Brain microvascular endothelial cell (primary cell): ENCODE data around the gene RIMBP2.

Experiments
- DNase-seq: peaks from one replicate; pipeline ENCODE4 v3.0.0-alpha.2; 2020
- H3K27ac ChIP-seq: fragments of 250-450 bp; sonication (Bioruptor Pico); 2 replicates; pipeline ENCODE4 v1.5.1; 2020; ENCODE audit warnings: mild to moderate bottlenecking, moderate library complexity
- H3K27me3 ChIP-seq: fragments of 250-450 bp; sonication (Bioruptor Pico); replicated peaks from 2 replicates; pipeline ENCODE4 v1.5.1; 2020; ENCODE audit warnings: mild to moderate bottlenecking
- H3K36me3 ChIP-seq: fragments of 250-450 bp; sonication (Bioruptor Pico); replicated peaks from 2 replicates; pipeline ENCODE4 v1.5.1; 2020; ENCODE audit warnings: mild to moderate bottlenecking
- H3K4me3 ChIP-seq: 2 replicates; pipeline ENCODE4 v1.5.1; 2011; ENCODE audit warnings: low read depth, mild to moderate bottlenecking, control low read depth, low read length, moderate library complexity
- in situ Hi-C: cut with HindIII; loops from 2 replicates; pipeline ENCODE4 v1.10.0; 2017; ENCODE audit warnings: low sequenced_read_pairs, low pct_ligation_motif_present
- TF ChIP-seq, protein P1 (sequence below): IDR thresholded peaks from 2 replicates; pipeline ENCODE4 v1.5.1; 2011; ENCODE audit warnings: low read depth, mild to moderate bottlenecking, moderate library complexity, low read length, control low read depth, inconsistent platforms; ENCODE audit errors: missing control alignments

Gene RIMBP2

DNA sequence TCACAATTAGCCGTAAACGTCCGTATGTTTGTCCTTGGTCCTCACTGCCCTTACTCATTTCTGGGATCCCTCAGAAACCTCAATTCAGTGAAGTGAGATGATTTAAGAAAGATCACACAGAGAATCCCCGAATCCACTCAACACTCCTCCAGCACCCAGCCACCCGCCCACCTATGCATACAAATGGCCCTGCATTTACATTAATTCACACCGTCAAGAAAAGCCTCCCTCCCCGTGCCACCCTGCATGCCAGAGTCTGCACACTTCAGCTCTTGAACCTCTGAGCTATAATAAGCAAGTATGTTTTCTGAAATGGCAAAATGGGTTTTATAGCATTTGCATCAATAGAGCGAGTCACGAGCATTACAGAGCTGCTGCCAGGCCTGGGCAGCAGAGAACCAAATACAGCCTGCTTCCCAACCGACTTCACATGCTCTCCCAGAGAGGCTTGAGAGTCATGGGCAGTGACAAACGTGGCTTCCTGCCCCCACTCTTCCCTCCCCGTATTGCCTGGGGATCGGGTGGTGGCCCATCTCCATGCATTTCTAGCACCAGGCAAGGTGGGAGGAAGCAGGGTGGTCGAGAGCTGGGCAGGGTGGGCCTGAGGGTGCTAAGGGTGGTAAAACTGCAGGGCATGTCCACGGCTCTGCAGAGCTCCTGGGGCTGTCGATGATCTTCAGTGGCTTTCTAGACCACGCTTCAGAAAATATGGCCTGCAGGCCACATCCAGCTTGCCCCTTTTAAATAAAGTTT, 177.6 kb downstream of the RIMBP2 start:
- H3K27ac ChIP-seq, result no peak overlapping the region
- TF ChIP-seq, protein P1, sequence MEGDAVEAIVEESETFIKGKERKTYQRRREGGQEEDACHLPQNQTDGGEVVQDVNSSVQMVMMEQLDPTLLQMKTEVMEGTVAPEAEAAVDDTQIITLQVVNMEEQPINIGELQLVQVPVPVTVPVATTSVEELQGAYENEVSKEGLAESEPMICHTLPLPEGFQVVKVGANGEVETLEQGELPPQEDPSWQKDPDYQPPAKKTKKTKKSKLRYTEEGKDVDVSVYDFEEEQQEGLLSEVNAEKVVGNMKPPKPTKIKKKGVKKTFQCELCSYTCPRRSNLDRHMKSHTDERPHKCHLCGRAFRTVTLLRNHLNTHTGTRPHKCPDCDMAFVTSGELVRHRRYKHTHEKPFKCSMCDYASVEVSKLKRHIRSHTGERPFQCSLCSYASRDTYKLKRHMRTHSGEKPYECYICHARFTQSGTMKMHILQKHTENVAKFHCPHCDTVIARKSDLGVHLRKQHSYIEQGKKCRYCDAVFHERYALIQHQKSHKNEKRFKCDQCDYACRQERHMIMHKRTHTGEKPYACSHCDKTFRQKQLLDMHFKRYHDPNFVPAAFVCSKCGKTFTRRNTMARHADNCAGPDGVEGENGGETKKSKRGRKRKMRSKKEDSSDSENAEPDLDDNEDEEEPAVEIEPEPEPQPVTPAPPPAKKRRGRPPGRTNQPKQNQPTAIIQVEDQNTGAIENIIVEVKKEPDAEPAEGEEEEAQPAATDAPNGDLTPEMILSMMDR, result no peak
- DNase-seq, result no peak
- in situ Hi-C loops, result no loop called here
- no peaks in the 10 kb centered on the region for H3K27me3 ChIP-seq
- no peak overlapping the region for H3K4me3 ChIP-seq
- no peaks in the 10 kb centered on the region for H3K36me3 ChIP-seq

DNA sequence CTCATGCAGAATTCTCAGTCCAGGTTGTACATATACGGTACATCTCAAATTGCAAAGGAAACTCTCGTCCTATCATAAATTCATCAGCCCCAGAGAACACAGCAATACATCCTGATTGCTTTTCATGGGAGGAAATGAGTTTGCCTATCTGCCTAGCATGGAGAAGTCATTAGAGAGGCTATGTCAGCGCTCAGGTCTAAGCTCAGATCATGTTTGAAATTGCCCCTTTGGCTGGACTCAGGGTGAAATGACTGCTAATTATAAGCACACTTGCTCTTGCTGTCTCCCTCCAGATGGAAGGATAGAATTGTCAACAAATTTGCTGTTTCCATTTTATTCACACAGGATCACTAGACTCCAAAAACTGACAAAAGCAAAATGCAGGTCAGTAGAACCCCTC, 178.4 kb downstream of the RIMBP2 start:
- Histone ChIP-seq H3K4me3 (no peak overlapping the region), H3K27me3 (no peaks in the 10 kb centered on the region), H3K36me3 (no peaks in the 10 kb centered on the region), H3K27ac (no peak overlapping the region)
- in situ Hi-C loops, result no loop called here
- TF ChIP-seq, protein P1, result no peak
- no peak for DNase-seq

DNA sequence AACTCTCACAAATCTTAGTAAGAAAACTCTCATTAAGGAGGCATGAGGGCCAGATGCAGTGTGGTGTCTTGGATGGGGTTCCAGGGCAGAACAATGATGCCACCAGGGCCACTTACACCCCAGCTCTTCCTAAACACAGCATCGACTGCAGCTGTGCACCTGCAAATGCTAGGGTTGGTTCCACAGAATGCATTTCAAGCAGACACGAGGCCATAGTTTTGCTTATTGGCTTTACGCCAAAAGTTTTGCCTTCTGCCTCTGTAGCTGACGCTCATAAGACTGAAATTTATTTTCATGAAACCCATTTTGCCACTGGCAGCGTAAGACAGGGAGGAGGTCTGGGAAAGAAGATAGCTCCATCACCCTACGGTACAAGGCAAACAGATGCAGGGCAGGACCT, 179.0 kb downstream of the RIMBP2 start:
- H3K36me3 ChIP-seq, result no peaks in the 10 kb centered on the region
- in situ Hi-C loops, result no loop called here
- H3K4me3 ChIP-seq, result no peak overlapping the region
- no peaks in the 10 kb centered on the region for H3K27me3 ChIP-seq
- DNase-seq, result no peak
- H3K27ac ChIP-seq, result no peak overlapping the region
- TF ChIP-seq, protein P1, result no peak

DNA sequence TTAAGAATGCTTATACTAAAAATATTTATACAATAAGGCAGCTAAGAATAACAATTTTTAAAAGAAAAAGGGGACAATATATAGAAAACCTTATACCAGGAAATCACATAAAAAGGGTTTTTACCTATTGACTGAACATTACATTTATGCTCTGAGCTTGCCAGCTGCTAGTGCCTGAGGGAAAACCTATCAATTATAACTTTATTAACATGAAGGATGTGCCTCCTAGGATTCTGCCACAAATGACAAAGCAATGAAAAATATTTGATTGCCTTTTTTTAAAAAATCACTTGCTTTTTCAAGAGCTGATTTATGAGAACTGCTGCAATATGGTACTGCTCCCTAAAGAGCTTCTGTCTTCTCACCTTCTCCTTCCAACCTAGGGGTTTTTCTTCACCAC, 185.7 kb downstream of the RIMBP2 start:
- in situ Hi-C loops, result no loop called here
- DNase-seq, result no peak
- no peak overlapping the region for H3K27ac ChIP-seq
- no peaks in the 10 kb centered on the region for H3K27me3 ChIP-seq
- H3K4me3 ChIP-seq, result no peak overlapping the region
- no peaks in the 10 kb centered on the region for H3K36me3 ChIP-seq
- TF ChIP-seq, protein P1, result no peak

DNA sequence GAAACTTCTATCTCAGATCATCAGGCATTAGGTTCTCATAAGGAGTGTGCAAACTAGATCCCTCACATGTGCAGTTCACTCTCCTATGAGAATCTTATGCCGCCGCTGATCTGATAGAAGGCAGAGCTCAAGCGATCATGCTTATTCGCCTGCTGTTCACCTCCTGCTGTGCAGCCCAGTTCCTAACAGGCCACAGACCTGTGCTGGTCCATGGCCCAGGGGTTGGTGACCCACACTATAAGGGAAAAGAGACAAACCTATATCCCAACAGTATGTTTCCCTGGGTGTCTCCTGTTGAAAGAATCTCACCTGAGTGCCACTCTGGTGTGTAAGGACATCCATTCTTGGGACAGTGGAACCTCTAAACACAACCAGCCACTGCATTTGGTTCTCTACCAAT, 186.3 kb downstream of the RIMBP2 start:
- Histone ChIP-seq H3K4me3 (no peak overlapping the region), H3K27ac (no peak overlapping the region), H3K36me3 (no peaks in the 10 kb centered on the region), H3K27me3 (no peaks in the 10 kb centered on the region)
- TF ChIP-seq, protein P1, result no peak
- DNase-seq, result no peak
- in situ Hi-C loops, result no loop called here

DNA sequence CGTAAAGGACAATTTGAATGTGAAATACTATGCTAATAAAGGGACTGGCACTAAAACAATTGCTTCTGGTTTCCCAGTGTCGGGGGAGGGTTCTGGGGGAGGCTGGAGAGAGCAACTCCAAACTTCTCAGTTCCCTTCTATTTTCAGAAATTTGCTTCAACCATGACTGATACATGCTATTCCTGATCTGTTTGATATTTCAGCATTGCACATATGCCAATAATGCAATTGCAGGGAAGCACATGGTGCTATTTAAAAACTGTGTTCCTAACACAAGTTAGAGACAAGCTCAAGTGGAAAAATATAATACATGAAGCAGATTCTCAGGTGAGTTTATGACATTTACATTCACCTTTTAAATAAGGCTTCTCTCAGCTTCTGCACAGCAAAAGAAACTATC, 188.9 kb downstream of the RIMBP2 start:
- Histone ChIP-seq H3K27me3 (no peaks in the 10 kb centered on the region), H3K27ac (no peak overlapping the region), H3K36me3 (no peaks in the 10 kb centered on the region), H3K4me3 (no peak overlapping the region)
- in situ Hi-C loops, result no loop called here
- no peak for DNase-seq
- TF ChIP-seq, protein P1, result no peak
